Stomach (tissue), 9 donors: Measurements from ENCODE around the gene TRIM36. TPM values are rescaled to one million over a fixed set of nuclear protein-coding genes. Genes with fewer than 3 reads are reported as not detected.

Experiments
- DNase-seq, 2 donors: peaks; one replicate each; pipeline versions ENCODE4 v3.0.0 to v3.0.0-alpha.2; 2013 to 2019
- H3K27ac ChIP-seq, 5 donors: fragments of 200-600 bp in 4 of 5; sonication (generic) in 4 of 5; one replicate each; pipeline ENCODE4 v1.5.1; 2013 to 2019; ENCODE audit warnings: mild to moderate bottlenecking in 1 of 5, moderate library complexity in 1 of 5
- H3K27me3 ChIP-seq, 3 donors: fragments of 200-600 bp; sonication (generic); one replicate each; pipeline ENCODE4 v1.5.1; 2017 to 2019; ENCODE audit warnings: mixed run types in 1 of 3
- H3K36me3 ChIP-seq, 4 donors: fragments of 200-600 bp; sonication (generic); 1 replicate in 3 of 4; 2 replicates in 1 of 4; pipeline ENCODE4 v1.5.1; 2016 to 2019
- H3K4me1 ChIP-seq, 4 donors: fragments of 200-600 bp; sonication (generic); one replicate each; pipeline ENCODE4 v1.5.1; 2016 to 2019
- H3K4me3 ChIP-seq, 4 donors: fragments of 200-600 bp; sonication (generic) in 3 of 4; one replicate each; pipeline ENCODE4 v1.5.1; 2016 to 2019; ENCODE audit warnings: mild to moderate bottlenecking in 1 of 4
- H3K9me3 ChIP-seq, 4 donors: fragments of 200-600 bp; sonication (generic); one replicate each; pipeline ENCODE4 v1.5.1; 2016 to 2019
- EP300 ChIP-seq: sonication (generic); formaldehyde crosslinking; IDR thresholded peaks from one replicate; pipeline ENCODE4 v1.6.1; 2017; ENCODE audit warnings: antibody characterized with exemption
- POLR2A ChIP-seq, 4 donors: fragments of 450-650 bp; IDR thresholded peaks; one replicate each; pipeline ENCODE4 v1.6.1; 2016; ENCODE audit warnings: antibody characterized with exemption in 4 of 4, control low read depth in 2 of 4, mild to moderate bottlenecking in 1 of 4, moderate library complexity in 1 of 4
- POLR2AphosphoS5 ChIP-seq, 3 donors: sonication (generic); formaldehyde crosslinking; IDR thresholded peaks; one replicate each; pipeline ENCODE4 v1.6.1; 2016; ENCODE audit warnings: antibody characterized with exemption in 3 of 3
- WGBS, 5 donors: extraction: QIAGEN DNeasy Blood & Tissue Kit in 3 of 5; methylation state at CpG; one replicate each; pipeline versions ENCODE4 v1.1.5 to v1.1.7; 2013 to 2018; 5-methylcytosine and 5-hydroxymethylcytosine counted together
- intact Hi-C: fragments of 100-400 bp; cut with DNase I; formaldehyde crosslinking; loops from one replicate; pipeline ENCODE4 v1.15.1; 2023; ENCODE audit warnings: low total_unique reads
- polyA plus RNA-seq, 3 donors: library from polyadenylated mRNA; stranded (reverse); fragments of 200-250 nt; gene quantifications; one replicate each; pipeline ENCODE4 v1.2.3, GENCODE V29; 2013
- total RNA-seq, 5 donors: library from RNA; depleted of rRNA; stranded (reverse); fragments of >200 nt; gene quantifications; one replicate each; pipeline versions ENCODE4 v1.1.0 to v1.2.3, GENCODE V29; 2014 to 2016
- TF ChIP-seq, protein P1 (sequence below), 7 experiments: fragments of 450-650 bp in 4 of 7; fragments of 200-600 bp in 3 of 7; sonication (generic) in 3 of 7; IDR thresholded peaks; one replicate each; pipeline ENCODE4 v1.5.1; 2016 to 2019; ENCODE audit warnings: antibody characterized with exemption in 7 of 7, control low read depth in 2 of 7, mild to moderate bottlenecking in 1 of 7
- donor health status: healthy with polysubstance abuse.
- donor health status: Bipolar disorder and iron deficiency.
- donor health status: healthy.

Gene TRIM36
- total and polyA plus RNA-seq, 8 donors = 1.8 to 36.5 (median 6.1) TPM

DNA sequence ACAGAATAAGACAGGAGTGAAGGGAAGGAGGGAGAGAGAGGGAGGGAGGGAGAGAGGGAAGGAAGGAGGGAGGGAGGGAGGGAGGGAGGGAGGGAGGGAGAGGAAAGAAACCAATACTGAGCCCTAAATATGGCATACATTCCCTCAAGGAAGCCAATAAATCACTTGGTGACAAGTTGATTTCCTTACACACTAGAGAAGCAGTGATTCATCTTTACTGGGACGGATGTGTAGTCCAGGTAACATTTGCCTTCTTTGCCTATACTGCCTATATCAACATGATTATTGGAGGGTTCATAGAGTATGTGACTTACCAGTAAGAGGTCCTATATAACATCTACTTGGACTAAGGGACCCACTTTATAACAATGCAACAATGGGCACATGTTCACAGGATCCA lies 83.2 kb downstream of the TRIM36 start:
- peaks cover 0 to 11% (median 4%) of the 10 kb centered on the region in 3 donors for H3K27me3 ChIP-seq
- H3K36me3 ChIP-seq = no peaks in the 10 kb centered on the region
- TF ChIP-seq POLR2AphosphoS5 (IDR thresholded peaks at IDR 0.05) (no peak), POLR2A (IDR thresholded peaks at IDR 0.05) (no peak), EP300 (no peak)
- TF ChIP-seq, protein P1, sequence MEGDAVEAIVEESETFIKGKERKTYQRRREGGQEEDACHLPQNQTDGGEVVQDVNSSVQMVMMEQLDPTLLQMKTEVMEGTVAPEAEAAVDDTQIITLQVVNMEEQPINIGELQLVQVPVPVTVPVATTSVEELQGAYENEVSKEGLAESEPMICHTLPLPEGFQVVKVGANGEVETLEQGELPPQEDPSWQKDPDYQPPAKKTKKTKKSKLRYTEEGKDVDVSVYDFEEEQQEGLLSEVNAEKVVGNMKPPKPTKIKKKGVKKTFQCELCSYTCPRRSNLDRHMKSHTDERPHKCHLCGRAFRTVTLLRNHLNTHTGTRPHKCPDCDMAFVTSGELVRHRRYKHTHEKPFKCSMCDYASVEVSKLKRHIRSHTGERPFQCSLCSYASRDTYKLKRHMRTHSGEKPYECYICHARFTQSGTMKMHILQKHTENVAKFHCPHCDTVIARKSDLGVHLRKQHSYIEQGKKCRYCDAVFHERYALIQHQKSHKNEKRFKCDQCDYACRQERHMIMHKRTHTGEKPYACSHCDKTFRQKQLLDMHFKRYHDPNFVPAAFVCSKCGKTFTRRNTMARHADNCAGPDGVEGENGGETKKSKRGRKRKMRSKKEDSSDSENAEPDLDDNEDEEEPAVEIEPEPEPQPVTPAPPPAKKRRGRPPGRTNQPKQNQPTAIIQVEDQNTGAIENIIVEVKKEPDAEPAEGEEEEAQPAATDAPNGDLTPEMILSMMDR (IDR thresholded peaks at IDR 0.05) = no peak
- no peak for DNase-seq
- H3K9me3 ChIP-seq = no peaks in the 10 kb centered on the region
- intact Hi-C loops = no loop called here
- H3K4me1 ChIP-seq = no peaks in the 10 kb centered on the region
- no peak overlapping the region for H3K27ac ChIP-seq
- 61 to 80% (median 64%) methylated on average over 1 of the region's 1 CpG for WGBS, 5 donors
- H3K4me3 ChIP-seq = no peak overlapping the region

DNA sequence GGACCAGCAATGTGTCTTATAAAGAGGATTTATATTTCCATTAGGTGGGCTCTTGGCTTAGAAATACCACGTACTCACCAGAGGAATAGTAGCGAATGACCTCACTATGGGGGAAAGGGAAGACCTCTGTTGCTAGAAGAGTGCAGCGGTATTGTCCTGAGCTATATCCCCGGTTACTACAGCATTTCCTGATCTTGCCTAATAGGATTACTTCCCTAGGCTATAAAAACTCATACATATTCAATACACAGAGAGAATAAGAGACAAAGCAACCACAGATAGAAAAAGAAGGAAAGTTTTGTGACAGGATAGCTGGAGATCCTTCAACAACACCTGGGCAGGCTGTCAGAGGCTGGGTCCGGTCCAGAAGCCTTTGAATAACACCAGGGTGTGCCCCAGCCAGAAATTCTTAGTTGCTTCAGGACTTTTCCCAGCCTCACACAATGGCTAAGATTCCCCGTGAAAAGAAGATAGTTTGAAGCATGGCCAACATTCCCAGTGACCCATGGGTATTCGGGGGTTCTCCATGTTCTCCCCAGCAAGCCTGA lies 85.4 kb downstream of the TRIM36 start:
- intact Hi-C loops = no loop called here
- H3K27ac ChIP-seq = no peak overlapping the region
- no peaks in the 10 kb centered on the region for H3K9me3 ChIP-seq
- TF ChIP-seq EP300 (no peak), POLR2A (IDR thresholded peaks at IDR 0.05) (no peak), POLR2AphosphoS5 (IDR thresholded peaks at IDR 0.05) (no peak)
- TF ChIP-seq, protein P1 (IDR thresholded peaks at IDR 0.05) = no peak
- H3K4me1 ChIP-seq = no peaks in the 10 kb centered on the region
- peaks cover 0 to 11% (median 4%) of the 10 kb centered on the region in 3 donors for H3K27me3 ChIP-seq
- H3K36me3 ChIP-seq = no peaks in the 10 kb centered on the region
- WGBS, 5 donors = 77 to 90% (median 85%) methylated on average over 7 of the region's 7 CpGs
- DNase-seq = no peak
- no peak overlapping the region for H3K4me3 ChIP-seq

DNA sequence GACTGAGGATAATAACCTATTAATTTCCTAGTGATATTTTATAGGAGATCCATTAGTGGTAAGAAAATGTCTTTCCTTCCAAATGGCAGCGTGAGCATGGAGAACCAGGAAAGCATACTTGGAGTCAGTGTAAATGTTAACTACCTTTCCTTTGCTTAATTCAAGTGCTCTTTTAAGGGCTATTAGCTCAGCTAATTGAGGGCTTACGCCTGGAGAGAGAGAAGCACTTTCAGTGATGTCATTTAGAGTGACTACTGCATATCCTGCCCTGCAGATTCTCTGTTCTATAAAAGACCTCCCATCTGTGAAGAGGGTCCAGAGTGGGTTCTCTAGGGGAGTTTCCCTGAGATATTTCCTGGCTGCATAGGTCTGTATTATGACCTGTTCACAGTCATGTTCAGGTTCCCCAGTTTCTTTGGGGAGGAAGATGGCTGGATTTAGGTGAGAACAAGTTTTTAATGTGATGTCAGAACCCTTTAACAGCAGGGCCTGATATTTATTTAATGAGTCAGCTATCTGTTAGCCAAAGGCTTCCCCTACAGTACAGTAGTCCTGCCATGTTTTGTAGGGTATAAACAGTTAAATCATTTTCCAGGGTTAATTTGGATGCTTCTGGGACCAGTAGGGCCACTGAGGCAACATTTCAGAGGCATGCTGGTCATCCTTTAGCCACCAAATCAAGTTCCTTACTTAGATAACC lies 89.6 kb downstream of the TRIM36 start:
- Histone ChIP-seq H3K36me3 (no peaks in the 10 kb centered on the region), H3K27me3 (no peaks in the 10 kb centered on the region), H3K4me1 (no peaks in the 10 kb centered on the region), H3K4me3 (no peak overlapping the region), H3K27ac (no peak overlapping the region), H3K9me3 (no peaks in the 10 kb centered on the region)
- intact Hi-C loops = no loop called here
- 85 to 94% (median 90%) methylated on average over 2 of the region's 2 CpGs for WGBS, 5 donors
- TF ChIP-seq POLR2A (IDR thresholded peaks at IDR 0.05) = no peak
- TF ChIP-seq EP300 = no peak
- TF ChIP-seq, protein P1 (IDR thresholded peaks at IDR 0.05) = no peak
- TF ChIP-seq POLR2AphosphoS5 (IDR thresholded peaks at IDR 0.05) = no peak
- DNase-seq = no peak

Other genes with a start within 250 kb of the TRIM36 start
- gene PGGT1B, start 93.0 kb upstream of the TRIM36 start, total RNA-seq = 10 to 100 TPM in 2 of 5 donors, 1 to 10 TPM in 3; 2.9 to 62.5 (median 7.5) TPM
- gene PGGT1B, start 93.0 kb upstream of the TRIM36 start, polyA plus RNA-seq = 1 to 10 TPM; 2.4 to 5.0 (median 3.7) TPM
- 10 to 100 TPM in 2 of 5 donors, 1 to 10 TPM in 3; 5.9 to 70.1 (median 7.0) TPM for gene CCDC112, start 126.7 kb upstream of the TRIM36 start, total RNA-seq
- 1 to 10 TPM; 5.2 to 8.1 (median 5.7) TPM for gene CCDC112, start 126.7 kb upstream of the TRIM36 start, polyA plus RNA-seq